MM.1S (cell line): ENCODE results near the gene BTNL8.
"Not testable (repeated sequence)": the region's sequence is repeated elsewhere in the genome, so short reads cannot be mapped to it uniquely, and the experiment has no call there.

ENCODE experiments used
- DNase-seq: peaks from one replicate; pipeline ENCODE4 v3.0.0-alpha.2; 2015
- H2AFZ ChIP-seq: fragments of 300-600 bp; sonication (generic); 2 replicates; pipeline ENCODE4 v1.6.0; 2016; ENCODE audit warnings: antibody characterized with exemption, low read length
- H3F3A ChIP-seq: fragments of 300-600 bp; sonication (generic); 2 replicates; pipeline ENCODE4 v1.6.1; 2016; ENCODE audit warnings: mild to moderate bottlenecking, antibody characterized with exemption, low read length, moderate library complexity, mixed read lengths; ENCODE audit not compliant: insufficient read depth
- H3K27ac ChIP-seq: fragments of 300-600 bp; sonication (generic); 2 replicates; pipeline ENCODE4 v1.5.1; 2016; ENCODE audit warnings: mild to moderate bottlenecking, low read length
- H3K27me3 ChIP-seq: fragments of 300-600 bp; sonication (generic); replicated peaks from 2 replicates; pipeline ENCODE4 v1.6.0; 2016; ENCODE audit warnings: low read length; ENCODE audit not compliant: insufficient read depth
- H3K36me3 ChIP-seq: fragments of 300-600 bp; sonication (generic); replicated peaks from 2 replicates; pipeline ENCODE4 v1.6.1; 2016; ENCODE audit warnings: mild to moderate bottlenecking, low read length, mixed read lengths; ENCODE audit not compliant: insufficient read depth
- H3K4me1 ChIP-seq: fragments of 300-600 bp; sonication (generic); 2 replicates; pipeline ENCODE4 v1.6.1; 2016; ENCODE audit warnings: low read length, mixed read lengths
- H3K4me2 ChIP-seq: fragments of 300-600 bp; sonication (generic); 2 replicates; pipeline ENCODE4 v1.6.0; 2016; ENCODE audit warnings: low read depth, low read length
- H3K4me3 ChIP-seq: fragments of 300-600 bp; sonication (generic); 2 replicates; pipeline ENCODE4 v1.5.1; 2016; ENCODE audit warnings: low read length, mixed read lengths
- H3K79me2 ChIP-seq: fragments of 300-600 bp; sonication (generic); 2 replicates; pipeline ENCODE4 v1.6.1; 2016; ENCODE audit warnings: mixed run types, low read length, mixed read lengths
- H3K9ac ChIP-seq: fragments of 300-600 bp; sonication (generic); 2 replicates; pipeline ENCODE4 v1.6.1; 2016; ENCODE audit warnings: low read length, mixed read lengths
- H3K9me2 ChIP-seq: fragments of 300-600 bp; sonication (generic); replicated peaks from 2 replicates; pipeline ENCODE4 v1.6.1; 2016; ENCODE audit warnings: mild to moderate bottlenecking, low read length, mixed read lengths; ENCODE audit not compliant: insufficient read depth
- H3K9me3 ChIP-seq: fragments of 300-600 bp; sonication (generic); replicated peaks from 2 replicates; pipeline ENCODE4 v1.6.1; 2016; ENCODE audit warnings: mild to moderate bottlenecking, low read length, mixed read lengths; ENCODE audit not compliant: insufficient read depth
- H4K20me1 ChIP-seq: fragments of 300-600 bp; sonication (generic); 2 replicates; pipeline ENCODE4 v1.6.1; 2016; ENCODE audit warnings: mild to moderate bottlenecking, low read length, moderate library complexity, mixed read lengths; ENCODE audit not compliant: insufficient read depth
- EZH2 ChIP-seq: fragments of 300-600 bp; sonication (generic); optimal IDR thresholded peaks from 2 replicates; pipeline ENCODE3; 2017; ENCODE audit warnings: low read depth, mild to moderate bottlenecking, antibody characterized with exemption, low read length, mixed read lengths
- EZH2phosphoT487 ChIP-seq: fragments of 300-600 bp; sonication (generic); IDR thresholded peaks from 2 replicates; pipeline ENCODE4 v1.6.1; 2018; ENCODE audit warnings: antibody characterized with exemption, low read length
- TF ChIP-seq, protein P1 (sequence below): fragments of 300-600 bp; sonication (generic); IDR thresholded peaks from 2 replicates; pipeline ENCODE4 v1.5.1; 2016; ENCODE audit warnings: antibody characterized with exemption, low read length, mixed read lengths

BTNL8 gene

DNA sequence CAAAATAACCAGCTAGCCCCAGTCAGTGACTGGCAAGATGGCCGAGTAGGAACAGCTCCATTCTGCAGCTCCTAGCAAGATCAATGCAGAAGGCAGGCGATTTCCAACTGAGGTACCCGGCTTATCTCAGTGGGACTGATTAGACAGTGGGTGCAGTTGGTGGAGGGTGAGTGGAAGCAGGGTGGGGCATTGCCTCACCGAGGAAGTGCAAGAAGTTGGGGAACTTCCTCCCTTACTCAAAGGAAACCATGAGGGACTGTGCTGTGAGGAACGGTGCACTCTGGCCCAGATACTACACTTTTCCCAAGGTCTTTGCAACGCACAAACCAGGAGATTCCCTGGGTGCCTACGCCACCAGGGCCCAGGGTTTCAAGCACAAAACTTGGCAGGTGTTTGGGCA is 9.6 kb upstream of the BTNL8 start:
- H2AFZ ChIP-seq: no peak overlapping the region
- no peaks in the 10 kb centered on the region for H3K9me3 ChIP-seq
- no peaks in the 10 kb centered on the region for H3K9me2 ChIP-seq
- H3K4me1 ChIP-seq: no peaks in the 10 kb centered on the region
- H3K4me3 ChIP-seq: no peak overlapping the region
- no peaks in the 10 kb centered on the region for H3K36me3 ChIP-seq
- no peak overlapping the region for H3K4me2 ChIP-seq
- H3K9ac ChIP-seq: no peak overlapping the region
- DNase-seq: no peak
- H3F3A ChIP-seq: no peaks in the 10 kb centered on the region
- H3K79me2 ChIP-seq: no peaks in the 10 kb centered on the region
- no peaks in the 10 kb centered on the region for H3K27me3 ChIP-seq
- H4K20me1 ChIP-seq: no peaks in the 10 kb centered on the region
- TF ChIP-seq, protein P1, sequence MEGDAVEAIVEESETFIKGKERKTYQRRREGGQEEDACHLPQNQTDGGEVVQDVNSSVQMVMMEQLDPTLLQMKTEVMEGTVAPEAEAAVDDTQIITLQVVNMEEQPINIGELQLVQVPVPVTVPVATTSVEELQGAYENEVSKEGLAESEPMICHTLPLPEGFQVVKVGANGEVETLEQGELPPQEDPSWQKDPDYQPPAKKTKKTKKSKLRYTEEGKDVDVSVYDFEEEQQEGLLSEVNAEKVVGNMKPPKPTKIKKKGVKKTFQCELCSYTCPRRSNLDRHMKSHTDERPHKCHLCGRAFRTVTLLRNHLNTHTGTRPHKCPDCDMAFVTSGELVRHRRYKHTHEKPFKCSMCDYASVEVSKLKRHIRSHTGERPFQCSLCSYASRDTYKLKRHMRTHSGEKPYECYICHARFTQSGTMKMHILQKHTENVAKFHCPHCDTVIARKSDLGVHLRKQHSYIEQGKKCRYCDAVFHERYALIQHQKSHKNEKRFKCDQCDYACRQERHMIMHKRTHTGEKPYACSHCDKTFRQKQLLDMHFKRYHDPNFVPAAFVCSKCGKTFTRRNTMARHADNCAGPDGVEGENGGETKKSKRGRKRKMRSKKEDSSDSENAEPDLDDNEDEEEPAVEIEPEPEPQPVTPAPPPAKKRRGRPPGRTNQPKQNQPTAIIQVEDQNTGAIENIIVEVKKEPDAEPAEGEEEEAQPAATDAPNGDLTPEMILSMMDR: no peak
- no peak for TF ChIP-seq EZH2
- no peak for TF ChIP-seq EZH2phosphoT487
- no peak overlapping the region for H3K27ac ChIP-seq

DNA sequence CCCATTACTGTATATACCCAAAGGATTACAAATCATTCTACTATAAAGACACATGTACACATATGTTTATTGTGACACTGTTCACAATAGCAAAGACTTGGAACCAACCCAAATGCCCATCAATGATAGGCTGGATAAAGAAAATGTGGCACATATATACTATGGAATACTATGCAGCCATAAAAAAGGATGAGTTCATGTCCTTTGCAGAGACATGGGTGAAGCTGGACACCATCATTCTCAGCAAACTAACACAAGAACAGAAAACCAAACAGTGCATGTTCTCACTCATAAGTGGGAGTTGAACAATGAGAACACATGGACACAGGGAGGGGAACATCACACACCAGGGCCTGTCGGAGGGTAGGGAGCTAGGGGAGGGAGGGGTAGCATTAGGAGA is 3.6 kb upstream of the BTNL8 start:
- not testable (repeated sequence) for H3K9ac ChIP-seq, H3K4me3 ChIP-seq, DNase-seq, H3K27ac ChIP-seq, H4K20me1 ChIP-seq, H3K9me2 ChIP-seq, H3K36me3 ChIP-seq, H3F3A ChIP-seq, H3K4me2 ChIP-seq, H3K27me3 ChIP-seq, H3K79me2 ChIP-seq, H3K4me1 ChIP-seq, H3K9me3 ChIP-seq, H2AFZ ChIP-seq

DNA sequence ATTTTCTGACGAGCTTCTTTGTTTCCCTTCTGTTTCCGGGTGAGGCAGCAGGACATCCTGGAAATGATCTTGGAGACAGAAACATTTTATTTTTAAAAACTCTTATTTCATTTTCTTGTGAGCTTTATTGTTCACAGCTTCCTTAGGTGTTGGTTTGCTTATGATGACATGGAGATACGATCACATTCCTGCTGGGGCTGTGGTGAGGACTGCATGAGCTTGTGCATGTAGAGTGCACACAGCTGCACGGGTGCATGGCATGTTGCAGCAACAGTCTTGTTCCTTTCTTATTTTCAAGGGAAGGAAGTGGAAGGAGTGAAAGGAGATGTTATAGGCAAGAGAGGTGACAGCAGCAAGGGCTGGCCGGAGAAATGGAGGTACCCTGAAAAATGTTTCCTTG is 1.2 kb downstream of the BTNL8 start:
- Histone ChIP-seq H3K4me3 (no peak overlapping the region), H3K27ac (no peak overlapping the region), H2AFZ (no peak overlapping the region), H3F3A (no peaks in the 10 kb centered on the region), H3K9ac (no peak overlapping the region), H3K4me2 (no peak overlapping the region), H3K79me2 (no peaks in the 10 kb centered on the region), H3K27me3 (no peaks in the 10 kb centered on the region), H3K4me1 (no peaks in the 10 kb centered on the region), H3K36me3 (no peaks in the 10 kb centered on the region), H3K9me2 (no peaks in the 10 kb centered on the region), H4K20me1 (no peaks in the 10 kb centered on the region), H3K9me3 (no peaks in the 10 kb centered on the region)
- DNase-seq: no peak
- TF ChIP-seq EZH2 (no peak), EZH2phosphoT487 (no peak)
- TF ChIP-seq, protein P1: no peak

DNA sequence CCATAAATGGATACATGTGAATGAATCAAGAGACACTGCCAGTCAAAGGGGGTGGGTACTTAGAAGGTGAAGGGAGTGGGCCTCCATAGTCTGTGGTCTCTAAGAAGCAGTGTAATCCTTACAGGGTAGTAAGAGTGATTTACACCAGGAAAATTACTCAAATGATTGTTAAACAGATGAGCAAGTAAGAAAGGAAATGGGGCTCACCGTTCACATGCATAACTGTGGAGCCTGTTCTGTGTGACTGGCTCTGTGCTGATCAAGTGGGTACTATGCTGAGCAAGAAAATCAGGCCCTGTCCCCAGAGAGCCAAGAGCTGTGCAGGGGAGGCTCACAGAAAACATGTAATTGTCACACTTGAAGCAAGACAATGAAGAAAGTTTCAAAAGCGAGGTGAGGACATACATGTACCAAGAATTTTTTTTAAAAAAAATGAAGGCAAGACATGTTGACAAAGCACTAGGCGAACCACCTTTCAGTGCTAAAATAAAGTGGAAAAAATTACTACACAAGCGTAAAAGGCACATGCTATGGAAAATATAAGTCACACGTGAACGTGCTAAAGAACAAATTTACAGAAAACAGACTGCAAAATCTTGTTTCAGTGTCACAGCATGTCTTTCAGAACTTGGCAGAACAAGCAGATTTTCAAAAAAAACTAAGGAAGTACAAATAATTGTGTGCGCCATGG is 2.5 kb downstream of the BTNL8 start:
- no peaks in the 10 kb centered on the region for H3K9me3 ChIP-seq
- TF ChIP-seq, protein P1: no peak
- TF ChIP-seq EZH2 (no peak), EZH2phosphoT487 (no peak)
- no peak overlapping the region for H3K9ac ChIP-seq
- H3K4me2 ChIP-seq: no peak overlapping the region
- no peaks in the 10 kb centered on the region for H3K4me1 ChIP-seq
- H2AFZ ChIP-seq: no peak overlapping the region
- no peak overlapping the region for H3K27ac ChIP-seq
- no peaks in the 10 kb centered on the region for H3K79me2 ChIP-seq
- no peaks in the 10 kb centered on the region for H3F3A ChIP-seq
- H3K9me2 ChIP-seq: no peaks in the 10 kb centered on the region
- no peaks in the 10 kb centered on the region for H3K27me3 ChIP-seq
- no peaks in the 10 kb centered on the region for H4K20me1 ChIP-seq
- no peaks in the 10 kb centered on the region for H3K36me3 ChIP-seq
- H3K4me3 ChIP-seq: no peak overlapping the region
- DNase-seq: no peak
